Calu3 (cell line): ENCODE data around the gene MAT1A. TPM values are rescaled to one million over a fixed set of nuclear protein-coding genes. Genes with fewer than 3 reads are reported as not detected.

Source experiments
- Bru-seq: library from RNA; stranded (reverse); fragments of 400-500 nt; gene quantifications from one replicate; lab custom pipeline; 2021; lab: Mats Ljungman, UMichigan
- BruChase-seq, 2 experiments: library from RNA; stranded (reverse); fragments of 400-500 nt; gene quantifications; one replicate each; lab custom pipeline; 2021; lab: Mats Ljungman, UMichigan
- BruUV-seq: library from RNA; stranded (reverse); fragments of 400-500 nt; replicated peaks from 2 replicates; lab custom pipeline; 2021; lab: Mats Ljungman, UMichigan
- CTCF ChIA-PET: fragments of 300-600 bp; sonication (Branson Sonifier 250); formaldehyde crosslinking; loops from one replicate; lab custom pipeline; 2022; ENCODE audit warnings: antibody characterized with exemption; lab: Charles Lee
- DNase-seq: peaks from one replicate; pipeline ENCODE4 v3.0.0; 2022
- H3K27ac Mint-ChIP-seq: one replicate; pipeline ENCODE4 v1.8.0; 2022; ENCODE audit warnings: mixed read lengths; ENCODE audit not compliant: unreplicated experiment
- H3K27me3 Mint-ChIP-seq: one replicate; pipeline ENCODE4 v1.8.0; 2022; ENCODE audit warnings: mixed read lengths; ENCODE audit not compliant: unreplicated experiment
- H3K36me3 Mint-ChIP-seq: one replicate; pipeline ENCODE4 v1.8.0; 2022; ENCODE audit warnings: mild to moderate bottlenecking, moderate library complexity, mixed read lengths; ENCODE audit not compliant: insufficient read depth, unreplicated experiment
- H3K4me1 Mint-ChIP-seq: one replicate; pipeline ENCODE4 v1.8.0; 2022; ENCODE audit warnings: mild to moderate bottlenecking, low read depth, mixed read lengths; ENCODE audit not compliant: unreplicated experiment
- H3K4me3 Mint-ChIP-seq: one replicate; pipeline ENCODE4 v1.8.0; 2022; ENCODE audit warnings: mild to moderate bottlenecking, low read depth, moderate library complexity, mixed read lengths; ENCODE audit not compliant: unreplicated experiment
- H3K9me3 Mint-ChIP-seq: one replicate; pipeline ENCODE4 v1.8.0; 2022; ENCODE audit warnings: low read depth, mixed read lengths; ENCODE audit not compliant: unreplicated experiment
- CTCF ChIP-seq: fragments of 200-600 bp; IDR thresholded peaks from one replicate; pipeline ENCODE4 v1.8.0; 2022; ENCODE audit warnings: antibody characterized with exemption; ENCODE audit not compliant: unreplicated experiment
- intact Hi-C: fragments of 100-400 bp; cut with micrococcal nuclease; formaldehyde crosslinking; loops from one replicate; pipeline ENCODE4 v1.10.0; 2022; ENCODE audit not compliant: unreplicated experiment
- long read RNA-seq: library from polyadenylated mRNA; stranded (forward); transcript quantifications from one replicate; pipeline ENCODE4 v2.0.0, GENCODE V29; 2022
- total RNA-seq: library from RNA; stranded (reverse); gene quantifications from 2 replicates; pipeline ENCODE4 v1.2.3, GENCODE V29; 2022

MAT1A gene
- total RNA-seq: not detected in 2 replicates
- percentile 5 among the genes with signal in this experiment for Bru-seq, nascent RNA
- percentile 8 among the genes with signal in this experiment for BruChase-seq, experiment 1, labeled RNA remaining after a 6-hour chase
- not detected for BruChase-seq, experiment 2, labeled RNA remaining after a 2-hour chase
- long read RNA-seq: 0 reads

GRCh38 chr10:80289451-80290287 lies at the start of gene MAT1A:
TSS of gene MAT1A (minus strand) at chr10:80289658. CDS start at chr10:80289423, 235 bp downstream.
- peaks cover 93% of the 10 kb centered on the region for H3K27me3 Mint-ChIP-seq
- H3K4me3 Mint-ChIP-seq: no peak within 1 kb of the TSS
- H3K9me3 Mint-ChIP-seq: no peaks in the 10 kb centered on the region
- no TSS peak for BruUV-seq
- no peak for DNase-seq
- CTCF ChIA-PET: no interaction called here
- no peak for TF ChIP-seq CTCF
- H3K4me1 Mint-ChIP-seq: no peaks in the 10 kb centered on the region
- H3K36me3 Mint-ChIP-seq: no peaks in the 10 kb centered on the region
- no peak within 1 kb of the TSS for H3K27ac Mint-ChIP-seq
- intact Hi-C loops: no loop called here

- no peak for DNase-seq
- Mint-ChIP-seq H3K36me3 (no peaks in the 10 kb centered on the region), H3K27me3 (no peaks in the 10 kb centered on the region), H3K4me3 (no peak overlapping the region), H3K9me3 (no peaks in the 10 kb centered on the region), H3K27ac (no peak overlapping the region), H3K4me1 (no peaks in the 10 kb centered on the region)
- CTCF ChIA-PET: no interaction called here
- no peak for TF ChIP-seq CTCF
- no TSS peak for BruUV-seq
- intact Hi-C loops: no loop called here
Observed at GRCh38 chr10:80333983-80334382, 44.5 kb upstream of the MAT1A start.

GRCh38 chr10:80324891-80325364 lies 35.5 kb upstream of the MAT1A start:
- Mint-ChIP-seq H3K27me3 (peaks cover 34% of the 10 kb centered on the region), H3K27ac (no peak overlapping the region), H3K9me3 (no peaks in the 10 kb centered on the region), H3K4me1 (no peaks in the 10 kb centered on the region), H3K4me3 (no peak overlapping the region), H3K36me3 (no peaks in the 10 kb centered on the region)
- BruUV-seq: no TSS peak
- CTCF ChIA-PET: no interaction called here
- no peak for TF ChIP-seq CTCF
- DNase-seq: no peak
- intact Hi-C loops: no loop called here

- DNase-seq: no peak
- H3K27ac Mint-ChIP-seq: no peak overlapping the region
- CTCF ChIA-PET: interaction anchor here (0.6 kb wide), 1 partner anchor 381 kb away, joined by 3 read pairs; no protein-coding TSS in a partner anchor
- H3K4me1 Mint-ChIP-seq: no peaks in the 10 kb centered on the region
- no peaks in the 10 kb centered on the region for H3K9me3 Mint-ChIP-seq
- H3K27me3 Mint-ChIP-seq: peaks cover 43% of the 10 kb centered on the region
- no peaks in the 10 kb centered on the region for H3K36me3 Mint-ChIP-seq
- H3K4me3 Mint-ChIP-seq: no peak overlapping the region
- BruUV-seq: no TSS peak
- intact Hi-C loops: no loop called here
- TF ChIP-seq CTCF: no peak
Observed at GRCh38 chr10:80324086-80324485, 34.6 kb upstream of the MAT1A start.
